Effector memory CD4-positive, alpha-beta T cell (primary cell): ENCODE data around the gene SYNPR.
"Not testable (repeated sequence)": the region's sequence is repeated elsewhere in the genome, so short reads cannot be mapped to it uniquely, and the experiment has no call there.

Experiments
- DNase-seq, 3 donors: peaks; one replicate each; pipeline ENCODE4 v3.0.0-alpha.2; 2020
- H3K27ac ChIP-seq: 2 replicates; pipeline ENCODE4 v1.7.0; 2013; ENCODE audit warnings: mild to moderate bottlenecking, low read length, moderate library complexity; ENCODE audit not compliant: insufficient read depth, poor library complexity, severe bottlenecking
- H3K27me3 ChIP-seq: replicated peaks from 2 replicates; pipeline ENCODE4 v1.7.0; 2013; ENCODE audit warnings: mild to moderate bottlenecking, low read length; ENCODE audit not compliant: insufficient read depth, control insufficient read depth, poor library complexity, severe bottlenecking
- H3K36me3 ChIP-seq: 2 replicates; pipeline ENCODE4 v1.7.0; 2013; ENCODE audit warnings: mild to moderate bottlenecking, low read length, moderate library complexity; ENCODE audit not compliant: control insufficient read depth, insufficient read depth
- H3K4me1 ChIP-seq: 2 replicates; pipeline ENCODE4 v1.7.0; 2013; ENCODE audit warnings: low read length, mild to moderate bottlenecking; ENCODE audit not compliant: control insufficient read depth, insufficient read depth, poor library complexity, severe bottlenecking
- H3K4me3 ChIP-seq: 2 replicates; pipeline ENCODE4 v1.7.0; 2013; ENCODE audit warnings: low read length, low read depth, mild to moderate bottlenecking; ENCODE audit not compliant: insufficient read depth, poor library complexity, severe bottlenecking
- H3K9me3 ChIP-seq: 2 replicates; pipeline ENCODE4 v1.7.0; 2013; ENCODE audit warnings: mild to moderate bottlenecking, low read length, moderate library complexity; ENCODE audit not compliant: control insufficient read depth

The SYNPR gene

DNA sequence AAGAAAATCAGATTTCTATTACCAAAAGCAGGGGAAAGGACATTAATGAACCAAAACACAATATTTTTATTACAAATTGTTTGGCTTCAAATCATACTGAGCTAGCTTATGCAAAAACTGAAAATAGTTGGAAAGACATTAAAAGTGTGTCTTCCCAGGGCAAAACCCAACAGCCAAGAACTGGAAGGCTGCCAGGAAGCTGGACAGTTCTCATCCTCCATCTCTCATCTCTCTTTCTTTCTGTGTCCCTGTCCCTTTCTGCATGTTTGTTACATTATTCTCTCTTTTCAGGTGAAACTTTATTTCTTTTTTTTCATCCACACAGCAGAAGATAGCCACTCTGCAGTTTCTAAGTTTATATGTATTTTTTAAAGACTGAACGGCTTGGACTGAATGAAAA is 333.3 kb downstream of the SYNPR start:
- H3K9me3 ChIP-seq: no peaks in the 10 kb centered on the region
- H3K36me3 ChIP-seq: no peaks in the 10 kb centered on the region
- H3K4me1 ChIP-seq: no peaks in the 10 kb centered on the region
- DNase-seq: no peak
- H3K27ac ChIP-seq: no peak overlapping the region
- H3K4me3 ChIP-seq: no peak overlapping the region
- H3K27me3 ChIP-seq: no peaks in the 10 kb centered on the region

DNA sequence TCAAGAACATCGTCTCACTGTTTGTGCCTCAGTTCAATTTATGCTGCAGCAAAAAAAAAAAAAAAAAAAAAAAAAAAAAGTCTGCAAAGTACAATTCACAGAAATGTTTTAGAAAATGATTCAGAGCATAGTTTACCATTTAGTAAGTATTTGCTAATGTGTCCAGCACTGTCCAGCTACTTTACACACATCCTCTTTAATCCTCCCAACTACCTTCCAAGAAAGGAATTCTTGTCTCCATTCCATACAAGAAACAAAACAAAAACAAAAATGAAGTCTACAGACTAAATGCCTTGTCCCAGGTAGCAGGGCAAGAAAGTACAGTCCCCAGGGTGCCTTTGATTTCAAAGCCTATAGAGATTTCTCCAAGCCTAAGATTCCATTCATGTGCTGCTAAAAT is 335.5 kb downstream of the SYNPR start:
- DNase-seq: no peak
- no peak overlapping the region for H3K4me3 ChIP-seq
- no peak overlapping the region for H3K27ac ChIP-seq
- no peaks in the 10 kb centered on the region for H3K9me3 ChIP-seq
- no peaks in the 10 kb centered on the region for H3K36me3 ChIP-seq
- H3K4me1 ChIP-seq: no peaks in the 10 kb centered on the region
- no peaks in the 10 kb centered on the region for H3K27me3 ChIP-seq

DNA sequence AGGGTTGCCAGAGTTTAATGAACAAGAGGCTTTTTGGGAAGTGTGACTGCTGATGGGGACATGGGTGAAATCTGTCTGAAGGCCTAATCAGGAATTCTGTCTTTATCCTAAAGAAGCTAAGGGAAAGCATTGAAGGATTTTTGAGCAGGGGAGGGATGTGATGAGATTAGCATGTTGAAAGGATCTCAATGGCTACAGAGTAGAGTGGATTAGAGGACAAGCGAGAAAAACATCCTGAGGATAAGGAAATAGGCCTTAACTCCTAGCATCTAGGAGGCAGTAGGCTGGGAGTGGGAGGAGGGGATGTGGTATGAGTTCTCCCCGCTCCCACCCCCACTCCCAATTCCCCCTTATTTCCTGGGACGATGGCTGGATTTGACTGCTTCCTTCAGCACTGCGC is 339.3 kb downstream of the SYNPR start:
- no peaks in the 10 kb centered on the region for H3K4me1 ChIP-seq
- H3K4me3 ChIP-seq: no peak overlapping the region
- H3K27me3 ChIP-seq: no peaks in the 10 kb centered on the region
- DNase-seq: no peak
- no peaks in the 10 kb centered on the region for H3K9me3 ChIP-seq
- H3K27ac ChIP-seq: no peak overlapping the region
- H3K36me3 ChIP-seq: no peaks in the 10 kb centered on the region

DNA sequence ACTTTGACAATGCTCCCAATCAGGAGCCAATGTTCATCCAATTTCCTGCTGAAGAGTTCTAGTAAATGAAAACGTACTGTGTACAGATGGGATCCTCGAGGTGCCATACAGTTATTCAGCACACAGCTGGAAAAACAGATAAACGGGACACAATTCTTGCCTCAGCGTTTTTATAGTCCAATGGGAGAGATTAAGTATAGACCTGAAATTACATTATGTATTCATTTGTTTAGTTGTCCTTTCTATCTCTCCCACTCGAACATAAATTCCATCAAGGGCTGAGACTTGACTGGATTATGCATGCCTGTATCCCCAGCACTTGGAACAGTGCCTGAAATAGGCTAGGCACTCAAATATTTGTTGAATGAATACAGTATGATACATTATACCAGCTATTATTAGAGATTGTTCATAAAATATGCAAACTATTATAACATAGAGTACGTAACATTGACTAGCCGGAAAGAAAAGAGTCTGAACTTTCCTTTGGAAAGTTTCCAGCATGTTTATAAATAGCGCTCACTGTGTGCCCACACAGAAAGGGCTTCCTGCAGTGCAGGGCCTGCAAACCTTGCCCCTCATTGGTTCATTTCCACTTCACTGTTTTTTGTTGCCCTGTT is 346.9 kb downstream of the SYNPR start:
- H3K27me3 ChIP-seq: no peaks in the 10 kb centered on the region
- H3K36me3 ChIP-seq: no peaks in the 10 kb centered on the region
- H3K4me1 ChIP-seq: no peaks in the 10 kb centered on the region
- H3K9me3 ChIP-seq: no peaks in the 10 kb centered on the region
- H3K4me3 ChIP-seq: no peak overlapping the region
- no peak overlapping the region for H3K27ac ChIP-seq
- DNase-seq: no peak

DNA sequence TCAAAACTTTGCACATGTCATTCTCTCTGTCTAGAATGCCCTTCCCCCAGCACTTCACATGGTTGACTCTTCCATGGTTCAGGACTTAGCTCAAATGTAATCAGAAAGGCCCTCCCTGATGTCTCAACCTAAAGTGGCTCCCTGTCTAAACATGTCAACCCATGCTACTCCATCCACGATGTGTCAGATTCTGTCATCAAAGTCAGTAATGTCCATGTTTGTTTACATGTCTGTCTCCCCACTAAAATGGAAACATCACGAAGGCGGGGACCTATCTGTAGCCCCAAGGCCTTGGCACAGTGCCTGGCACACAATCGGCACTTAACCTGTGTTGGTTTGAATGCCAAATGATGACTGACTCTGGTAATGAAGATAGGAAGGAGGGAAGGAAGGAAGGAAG is 353.6 kb downstream of the SYNPR start:
- Histone ChIP-seq H3K4me3 (no peak overlapping the region), H3K27ac (no peak overlapping the region), H3K36me3 (no peaks in the 10 kb centered on the region), H3K4me1 (no peaks in the 10 kb centered on the region), H3K9me3 (no peaks in the 10 kb centered on the region), H3K27me3 (no peaks in the 10 kb centered on the region)
- no peak for DNase-seq

DNA sequence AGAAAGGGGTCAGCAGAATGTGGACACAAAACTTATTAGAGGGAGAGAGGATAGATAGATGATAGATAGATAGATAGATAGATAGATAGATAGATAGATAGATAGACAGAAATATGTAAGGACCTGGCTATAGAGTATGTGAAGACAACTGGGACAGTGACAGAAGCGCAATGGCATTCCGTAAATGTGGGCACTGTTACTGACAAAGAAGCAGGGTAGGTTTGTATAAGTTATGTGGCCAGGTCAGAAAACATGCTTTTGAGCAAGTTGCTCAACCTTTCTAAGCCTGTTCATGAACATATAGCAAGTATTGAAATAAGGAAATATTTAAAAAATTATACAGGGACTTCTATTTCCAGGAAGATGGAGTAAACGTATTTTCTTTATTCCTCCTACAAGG is 357.1 kb downstream of the SYNPR start:
- H3K27me3 ChIP-seq: no peaks in the 10 kb centered on the region
- H3K4me1 ChIP-seq: no peaks in the 10 kb centered on the region
- H3K9me3 ChIP-seq: no peaks in the 10 kb centered on the region
- H3K27ac ChIP-seq: no peak overlapping the region
- no peak for DNase-seq
- no peaks in the 10 kb centered on the region for H3K36me3 ChIP-seq
- H3K4me3 ChIP-seq: no peak overlapping the region

DNA sequence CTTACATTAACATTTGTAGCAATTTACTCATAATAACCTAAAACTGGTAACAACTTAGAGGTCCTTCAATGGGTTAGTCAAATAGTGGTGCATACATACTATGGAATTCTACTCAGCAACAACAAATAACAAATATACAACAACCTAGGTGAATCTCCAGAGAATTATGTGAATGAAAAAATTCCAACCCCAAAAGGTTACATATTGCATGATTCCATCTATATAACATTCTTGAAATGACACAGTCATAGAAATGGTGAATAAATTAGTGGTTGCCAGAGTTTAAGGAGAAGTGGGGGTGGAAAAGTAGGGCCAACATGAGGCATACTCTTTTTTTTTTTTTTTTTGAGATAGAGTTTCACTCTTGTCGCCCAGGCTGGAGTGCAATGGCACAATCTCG is 361.7 kb downstream of the SYNPR start:
- Histone ChIP-seq H3K36me3 (no peaks in the 10 kb centered on the region), H3K27me3 (no peaks in the 10 kb centered on the region), H3K4me3 (no peak overlapping the region), H3K27ac (no peak overlapping the region), H3K9me3 (no peaks in the 10 kb centered on the region), H3K4me1 (no peaks in the 10 kb centered on the region)
- DNase-seq: no peak

DNA sequence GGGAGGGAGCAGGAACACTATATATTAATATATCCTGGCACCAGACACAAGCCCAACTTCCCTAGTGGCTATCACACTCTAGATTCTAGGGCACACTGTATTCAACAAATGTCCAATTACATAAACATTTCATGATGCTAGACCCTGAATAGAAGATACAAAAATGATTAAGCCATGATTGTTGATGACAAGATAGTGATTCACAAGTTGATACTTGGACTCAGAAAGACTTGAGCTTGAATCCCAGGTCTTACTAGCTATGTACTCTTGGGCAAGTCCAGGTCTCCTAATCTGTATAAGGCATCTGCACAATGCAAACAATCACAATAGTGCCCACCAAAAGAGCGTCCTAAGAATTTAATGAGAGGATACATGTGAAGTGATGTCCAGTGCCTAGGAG is 364.4 kb downstream of the SYNPR start:
- no peak for DNase-seq
- Histone ChIP-seq H3K27ac (no peak overlapping the region), H3K9me3 (no peaks in the 10 kb centered on the region), H3K36me3 (no peaks in the 10 kb centered on the region), H3K4me3 (no peak overlapping the region), H3K27me3 (no peaks in the 10 kb centered on the region), H3K4me1 (no peaks in the 10 kb centered on the region)

DNA sequence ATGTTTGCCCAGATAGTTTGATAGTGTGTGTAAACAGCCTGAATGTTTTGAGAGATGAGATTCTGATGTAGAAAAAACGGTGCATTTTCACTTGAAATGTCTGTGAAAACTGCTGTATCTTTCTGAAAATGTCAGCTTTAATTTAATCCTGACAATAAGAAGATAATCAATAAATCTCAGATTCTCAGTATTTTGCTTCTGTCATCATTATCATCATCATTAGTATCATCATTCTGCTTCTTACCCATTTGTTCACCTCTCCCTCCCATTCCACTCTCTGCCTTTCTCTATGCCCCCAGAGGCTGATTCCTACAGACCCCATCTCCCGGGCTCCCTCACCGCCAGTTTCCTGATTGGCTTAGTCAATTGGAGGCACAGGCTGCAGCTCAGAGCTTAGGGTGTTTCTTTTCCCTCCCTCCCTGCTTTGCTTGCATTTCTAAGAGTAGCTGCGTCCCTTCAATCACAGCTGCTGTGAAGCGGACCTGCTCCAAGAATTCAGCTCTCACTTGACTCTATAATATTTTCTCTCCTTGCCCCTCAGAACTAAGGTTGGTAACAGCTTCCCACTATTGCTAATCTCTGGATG is 366.2 kb downstream of the SYNPR start:
- Histone ChIP-seq H3K36me3 (no peaks in the 10 kb centered on the region), H3K4me1 (no peaks in the 10 kb centered on the region), H3K27me3 (no peaks in the 10 kb centered on the region), H3K27ac (no peak overlapping the region), H3K4me3 (no peak overlapping the region), H3K9me3 (no peaks in the 10 kb centered on the region)
- DNase-seq: no peak

DNA sequence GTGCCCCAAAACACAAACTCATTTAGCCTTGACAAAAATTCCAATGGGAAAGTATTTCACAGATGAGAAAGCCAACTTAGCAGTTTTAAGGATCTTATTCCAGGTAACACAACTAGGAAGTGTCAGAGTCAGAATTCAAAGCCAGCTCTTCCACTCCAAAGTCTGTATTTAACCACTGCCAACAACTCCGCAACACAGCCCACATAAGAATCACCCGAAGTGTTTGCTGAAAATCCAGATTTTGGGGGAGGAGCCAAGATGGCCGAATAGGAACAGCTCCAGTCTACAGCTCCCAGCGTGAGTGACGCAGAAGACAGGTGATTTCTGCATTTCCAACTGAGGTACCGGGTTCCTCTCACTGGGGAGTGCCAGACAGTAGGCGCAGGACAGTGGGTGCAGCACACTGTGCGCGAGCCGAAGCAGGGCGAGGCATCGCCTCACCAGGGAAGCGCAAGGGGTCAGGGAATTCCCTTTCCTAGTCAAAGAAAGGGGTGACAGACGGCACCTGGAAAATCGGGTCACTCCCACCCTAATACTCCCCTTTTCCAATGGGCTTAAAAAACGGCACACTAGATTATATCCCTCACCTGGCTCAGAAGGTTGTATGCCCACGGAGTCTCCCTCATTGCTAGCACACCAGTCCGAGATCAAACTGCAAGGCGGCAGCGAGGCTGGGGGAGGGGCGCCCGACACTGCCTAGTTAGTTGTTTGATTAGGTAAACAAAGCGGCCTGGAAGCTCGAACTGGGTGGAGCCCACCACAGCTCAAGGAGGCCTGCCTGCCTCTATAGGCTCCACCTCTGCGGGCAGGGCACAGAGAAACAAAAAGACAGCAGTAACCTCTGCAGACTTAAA is 367.0 kb downstream of the SYNPR start:
- not testable (repeated sequence) for H3K27me3 ChIP-seq, H3K27ac ChIP-seq, H3K9me3 ChIP-seq, H3K4me3 ChIP-seq, DNase-seq, H3K4me1 ChIP-seq, H3K36me3 ChIP-seq
